Measurements from ENCODE around the gene STARD13. TPM values are rescaled to one million over a fixed set of nuclear protein-coding genes. Genes with fewer than 3 reads are reported as not detected.
A peak's percentile ranks its signal among the peaks of the same experiment; 100 is the strongest.

STARD13 gene
- total RNA-seq, 8 experiments from 2014 or later: 1.4 to 38.6 (median 7.7) TPM

DNA sequence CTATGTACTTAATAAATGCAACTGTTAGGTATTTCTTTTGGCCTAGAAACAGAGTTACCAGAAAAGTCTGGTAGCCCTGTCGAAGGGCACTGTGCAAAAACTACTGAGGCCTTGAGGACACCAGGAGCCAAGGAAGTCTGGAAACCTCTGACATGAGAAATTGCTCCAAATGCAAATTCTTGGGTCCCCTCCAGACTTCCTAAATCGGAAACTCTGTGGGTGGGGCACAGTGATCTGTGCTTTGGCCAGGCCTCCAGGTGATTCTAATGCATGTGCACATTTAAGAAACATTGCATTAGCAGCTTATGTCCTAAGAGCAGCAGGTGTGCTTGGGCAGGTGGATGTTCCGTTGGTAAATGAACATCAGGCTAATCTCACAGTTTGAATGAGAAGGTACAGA lies 50.0 kb downstream of the STARD13 start:
- in situ Hi-C loops (cut with MboI; ENCODE audit: low pct_unique_long_range_greater_than_20kb in 2 of 9, low sequenced_read_pairs in 9 of 9, unreplicated experiment in 9 of 9): loop anchor here in 1 of 9 experiments (25.0 kb wide), 1 partner anchor 302 kb away; no protein-coding TSS in a partner anchor
- 29 to 90% (median 83%) methylated on average over 1 to 3 of the region's 3 CpGs; no CpG with 5 or more reads in 3 of the 10 experiments for WGBS, 10 experiments
- no peak overlapping the region for H3K4me3 ChIP-seq
- no peaks in the 10 kb centered on the region for H3K4me1 ChIP-seq (replicated peaks in 1 of 2)
- no peak overlapping the region for H3K27ac ChIP-seq
- ATAC-seq (replicated peaks in 6 of 8): no peak

- Histone ChIP-seq H3K4me1 (replicated peaks in 1 of 2) (no peaks in the 10 kb centered on the region), H3K4me3 (no peak overlapping the region), H3K27ac (no peak overlapping the region)
- in situ Hi-C loops (cut with MboI; ENCODE audit: low pct_unique_long_range_greater_than_20kb in 2 of 9, low sequenced_read_pairs in 9 of 9, unreplicated experiment in 9 of 9): loop anchor here in 1 of 9 experiments (25.0 kb wide), 1 partner anchor 302 kb away; no protein-coding TSS in a partner anchor
- ATAC-seq (replicated peaks in 6 of 8): no peak
These were observed 50.5 kb downstream of the STARD13 start for GRCh38 chr13:33235078-33235477.

DNA sequence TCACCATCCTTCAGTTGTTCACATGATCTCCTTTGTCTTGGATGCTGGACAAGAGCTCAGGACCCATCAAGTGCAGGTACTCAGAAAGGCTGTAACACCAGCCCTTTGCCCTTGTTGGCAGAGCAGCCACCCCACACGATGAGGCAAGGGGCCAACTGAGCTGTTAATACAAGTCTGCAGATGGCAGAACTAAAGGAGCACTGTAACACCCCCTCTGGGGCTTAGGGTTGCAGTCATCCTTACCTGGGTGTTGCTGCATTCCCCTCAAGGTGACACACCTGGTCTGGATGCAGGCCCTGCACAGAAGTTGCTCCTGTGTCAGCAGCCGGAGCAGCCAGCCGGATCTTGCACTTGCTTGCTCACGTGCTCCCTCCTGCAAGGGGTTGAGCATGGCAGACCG lies 52.0 kb downstream of the STARD13 start:
- 80 to 100% (median 85%) methylated on average over 1 to 4 of the region's 5 CpGs; no CpG with 5 or more reads in 6 of the 10 experiments for WGBS, 10 experiments

DNA sequence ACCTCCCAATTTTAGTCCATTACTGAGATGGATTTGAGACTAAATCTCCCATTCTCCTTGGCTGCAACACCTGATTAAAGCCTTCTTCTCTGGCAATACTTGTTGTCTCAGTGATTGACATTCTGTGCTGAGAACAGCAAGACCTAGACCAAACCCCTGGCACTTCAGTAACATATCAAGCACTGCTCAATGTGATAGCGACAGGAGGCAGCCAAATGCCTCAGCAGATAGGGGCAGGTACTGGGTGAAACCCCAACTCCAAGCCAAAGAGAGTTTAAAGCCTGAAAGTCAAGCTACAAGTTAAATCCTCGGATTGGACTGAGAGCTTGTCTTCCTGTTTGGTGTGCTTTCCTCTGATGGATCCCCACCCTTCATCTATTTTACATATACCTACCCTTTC lies 52.7 kb downstream of the STARD13 start:
- in situ Hi-C loops (cut with MboI; ENCODE audit: low pct_unique_long_range_greater_than_20kb in 2 of 9, low sequenced_read_pairs in 9 of 9, unreplicated experiment in 9 of 9): loop anchor here in 1 of 9 experiments (25.0 kb wide), 1 partner anchor 304 kb away; no protein-coding TSS in a partner anchor
- H3K4me1 ChIP-seq (replicated peaks in 1 of 2): peaks cover 0 to 9% of the 10 kb centered on the region in 2 donors
- H3K4me3 ChIP-seq: no peak overlapping the region
- WGBS, 10 experiments: 93 to 100% (median 97%) methylated on average over 2 of the region's 2 CpGs; no CpG with 5 or more reads in 6 of the 10 experiments
- H3K27ac ChIP-seq: no peak overlapping the region
- ATAC-seq (replicated peaks in 6 of 8): no peak

More for the DNA sequence above, 52.0 kb downstream of the STARD13 start:
- in situ Hi-C loops (cut with MboI; ENCODE audit: low pct_unique_long_range_greater_than_20kb in 2 of 9, low sequenced_read_pairs in 9 of 9, unreplicated experiment in 9 of 9): loop anchor here in 1 of 9 experiments (25.0 kb wide), 1 partner anchor 304 kb away; no protein-coding TSS in a partner anchor
- no peak overlapping the region for H3K4me3 ChIP-seq
- no peak for ATAC-seq (replicated peaks in 6 of 8)
- H3K4me1 ChIP-seq (replicated peaks in 1 of 2): peaks cover 0 to 9% of the 10 kb centered on the region in 2 donors
- H3K27ac ChIP-seq: no peak overlapping the region

- 71 to 100% (median 94%) methylated on average over 1 to 3 of the region's 4 CpGs; no CpG with 5 or more reads in 7 of the 10 experiments for WGBS, 10 experiments
- Histone ChIP-seq H3K4me3 (no peak overlapping the region), H3K4me1 (replicated peaks in 1 of 2) (peaks cover 0 to 9% of the 10 kb centered on the region in 2 donors), H3K27ac (no peak overlapping the region)
- in situ Hi-C loops (cut with MboI; ENCODE audit: low pct_unique_long_range_greater_than_20kb in 2 of 9, low sequenced_read_pairs in 9 of 9, unreplicated experiment in 9 of 9): loop anchor here in 1 of 9 experiments (25.0 kb wide), 1 partner anchor 306 kb away; no protein-coding TSS in a partner anchor
- ATAC-seq (replicated peaks in 6 of 8): no peak
These were observed 54.2 kb downstream of the STARD13 start for GRCh38 chr13:33231339-33231738.

- Histone ChIP-seq H3K4me3 (no peak overlapping the region), H3K27ac (no peak overlapping the region), H3K4me1 (replicated peaks in 1 of 2) (peaks cover 0 to 9% of the 10 kb centered on the region in 2 donors)
- peak in 3 of 8 experiments; percentile 15 to 56 (median 34) for ATAC-seq (replicated peaks in 6 of 8)
- in situ Hi-C loops (cut with MboI; ENCODE audit: low pct_unique_long_range_greater_than_20kb in 2 of 9, low sequenced_read_pairs in 9 of 9, unreplicated experiment in 9 of 9): loop anchor here in 1 of 9 experiments (25.0 kb wide), 1 partner anchor 307 kb away; no protein-coding TSS in a partner anchor
- WGBS, 10 experiments: 4 to 96% (median 83%) methylated on average over 1 to 6 of the region's 6 CpGs
These were observed 55.2 kb downstream of the STARD13 start for GRCh38 chr13:33230178-33230881.

DNA sequence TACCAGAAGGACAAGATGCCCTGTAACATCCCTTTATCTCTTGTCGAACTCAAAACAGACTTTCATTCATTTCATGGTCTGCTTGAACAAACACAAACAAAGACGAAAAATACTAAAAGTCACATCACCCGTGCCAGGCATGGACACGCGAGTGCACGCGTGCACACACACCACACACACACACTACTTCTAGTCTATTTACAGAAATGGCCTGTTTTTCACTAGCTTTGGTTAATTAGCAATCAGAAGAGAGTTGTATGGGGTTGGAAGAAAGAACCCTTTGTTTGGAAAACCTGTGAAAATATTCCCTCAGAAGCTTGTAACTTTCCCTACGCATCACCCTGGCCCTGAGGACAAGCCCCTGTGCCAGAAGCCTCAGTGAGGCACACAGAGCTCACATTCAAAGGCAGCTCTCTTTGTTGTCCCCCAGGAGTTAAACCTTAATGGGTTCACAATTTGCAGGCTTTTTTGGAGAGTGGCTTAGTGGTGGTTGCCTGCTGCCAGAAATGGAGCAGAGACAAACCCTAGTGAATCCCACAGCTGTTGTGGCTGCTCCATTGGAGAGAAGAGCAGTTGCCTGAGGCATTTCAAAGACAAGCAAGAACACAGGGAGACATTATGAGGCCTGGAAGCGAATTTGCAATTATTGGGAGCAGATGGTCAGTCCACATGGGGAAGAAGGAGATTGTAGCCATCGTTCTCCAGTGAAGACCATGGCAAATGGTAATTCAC lies 55.9 kb downstream of the STARD13 start:
- 13 to 97% (median 72%) methylated on average over 3 to 10 of the region's 10 CpGs; no CpG with 5 or more reads in 2 of the 10 experiments for WGBS, 10 experiments
- H3K27ac ChIP-seq: no peak overlapping the region
- ATAC-seq (replicated peaks in 6 of 8): peak in 4 of 8 experiments; percentile 30 to 74 (median 34)
- peaks cover 0 to 9% of the 10 kb centered on the region in 2 donors for H3K4me1 ChIP-seq (replicated peaks in 1 of 2)
- in situ Hi-C loops (cut with MboI; ENCODE audit: low pct_unique_long_range_greater_than_20kb in 2 of 9, low sequenced_read_pairs in 9 of 9, unreplicated experiment in 9 of 9): loop anchor here in 1 of 9 experiments (25.0 kb wide), 1 partner anchor 308 kb away; no protein-coding TSS in a partner anchor
- H3K4me3 ChIP-seq: no peak overlapping the region

- Histone ChIP-seq H3K4me1 (replicated peaks in 1 of 2) (peaks cover 0 to 9% of the 10 kb centered on the region in 2 donors), H3K4me3 (no peak overlapping the region), H3K27ac (no peak overlapping the region)
- peak in 5 of 8 experiments; percentile 24 to 60 (median 45) for ATAC-seq (replicated peaks in 6 of 8)
- in situ Hi-C loops (cut with MboI; ENCODE audit: low pct_unique_long_range_greater_than_20kb in 2 of 9, low sequenced_read_pairs in 9 of 9, unreplicated experiment in 9 of 9): loop anchor here in 1 of 9 experiments (25.0 kb wide), 1 partner anchor 308 kb away; no protein-coding TSS in a partner anchor
- WGBS, 10 experiments: 5 to 77% (median 61%) methylated on average over 2 to 11 of the region's 12 CpGs
These were observed 56.7 kb downstream of the STARD13 start for GRCh38 chr13:33228648-33229445.

- no peak overlapping the region for H3K27ac ChIP-seq
- no peak overlapping the region for H3K4me3 ChIP-seq
- no peak for ATAC-seq (replicated peaks in 6 of 8)
- WGBS, 10 experiments: 89 to 100% (median 97%) methylated on average over 1 to 7 of the region's 7 CpGs
- peaks cover 0 to 9% of the 10 kb centered on the region in 2 donors for H3K4me1 ChIP-seq (replicated peaks in 1 of 2)
- in situ Hi-C loops (cut with MboI; ENCODE audit: low pct_unique_long_range_greater_than_20kb in 2 of 9, low sequenced_read_pairs in 9 of 9, unreplicated experiment in 9 of 9): loop anchor here in 1 of 9 experiments (25.0 kb wide), 1 partner anchor 309 kb away; no protein-coding TSS in a partner anchor
These were observed 57.5 kb downstream of the STARD13 start for GRCh38 chr13:33227927-33228647.

GRCh38 chr13:33224686-33225085 lies 60.9 kb downstream of the STARD13 start:
- no peak overlapping the region for H3K4me3 ChIP-seq
- H3K4me1 ChIP-seq (replicated peaks in 1 of 2): peaks cover 0 to 6% of the 10 kb centered on the region in 2 donors
- in situ Hi-C loops (cut with MboI; ENCODE audit: low pct_unique_long_range_greater_than_20kb in 2 of 9, low sequenced_read_pairs in 9 of 9, unreplicated experiment in 9 of 9): loop anchor here in 1 of 9 experiments (25.0 kb wide), 1 partner anchor 313 kb away; no protein-coding TSS in a partner anchor
- ATAC-seq (replicated peaks in 6 of 8): no peak
- no peak overlapping the region for H3K27ac ChIP-seq
- 53 to 100% (median 97%) methylated on average over 2 to 3 of the region's 3 CpGs; no CpG with 5 or more reads in 2 of the 10 experiments for WGBS, 10 experiments

GRCh38 chr13:33224191-33224590 lies 61.4 kb downstream of the STARD13 start:
- H3K27ac ChIP-seq: no peak overlapping the region
- ATAC-seq (replicated peaks in 6 of 8): no peak
- WGBS, 10 experiments: 100% methylated on average over 1 of the region's 1 CpG; no CpG with 5 or more reads in 4 of the 10 experiments
- no peak overlapping the region for H3K4me3 ChIP-seq
- in situ Hi-C loops (cut with MboI; ENCODE audit: low pct_unique_long_range_greater_than_20kb in 2 of 9, low sequenced_read_pairs in 9 of 9, unreplicated experiment in 9 of 9): no loop called here
- H3K4me1 ChIP-seq (replicated peaks in 1 of 2): peaks cover 0 to 1% of the 10 kb centered on the region in 2 donors
